Pulmonary artery endothelial cell (primary cell): ENCODE data around the gene LTBP1. TPM values are rescaled to one million over a fixed set of nuclear protein-coding genes. Genes with fewer than 3 reads are reported as not detected.

ENCODE experiments used
- DNase-seq: peaks from one replicate; pipeline ENCODE4 v3.0.0-alpha.2; 2011; ENCODE audit warnings: low read depth, low spot score
- total RNA-seq: library from RNA; depleted of rRNA; stranded (reverse); fragments of >200 nt; gene quantifications from 2 replicates; pipeline ENCODE4 v1.2.3, GENCODE V29; 2014

LTBP1 gene
- total RNA-seq, 1 donor from 2014 or later, result 109 TPM

- no peak for DNase-seq
Observed at GRCh38 chr2:32931519-32931918, 15.2 kb upstream of the LTBP1 start.

- no peak for DNase-seq
Observed at GRCh38 chr2:32931945-32932709, 14.6 kb upstream of the LTBP1 start.

GRCh38 chr2:32932825-32933755 lies 13.7 kb upstream of the LTBP1 start:
- no peak for DNase-seq

GRCh38 chr2:32933756-32934095 lies 13.0 kb upstream of the LTBP1 start:
- no peak for DNase-seq

DNA sequence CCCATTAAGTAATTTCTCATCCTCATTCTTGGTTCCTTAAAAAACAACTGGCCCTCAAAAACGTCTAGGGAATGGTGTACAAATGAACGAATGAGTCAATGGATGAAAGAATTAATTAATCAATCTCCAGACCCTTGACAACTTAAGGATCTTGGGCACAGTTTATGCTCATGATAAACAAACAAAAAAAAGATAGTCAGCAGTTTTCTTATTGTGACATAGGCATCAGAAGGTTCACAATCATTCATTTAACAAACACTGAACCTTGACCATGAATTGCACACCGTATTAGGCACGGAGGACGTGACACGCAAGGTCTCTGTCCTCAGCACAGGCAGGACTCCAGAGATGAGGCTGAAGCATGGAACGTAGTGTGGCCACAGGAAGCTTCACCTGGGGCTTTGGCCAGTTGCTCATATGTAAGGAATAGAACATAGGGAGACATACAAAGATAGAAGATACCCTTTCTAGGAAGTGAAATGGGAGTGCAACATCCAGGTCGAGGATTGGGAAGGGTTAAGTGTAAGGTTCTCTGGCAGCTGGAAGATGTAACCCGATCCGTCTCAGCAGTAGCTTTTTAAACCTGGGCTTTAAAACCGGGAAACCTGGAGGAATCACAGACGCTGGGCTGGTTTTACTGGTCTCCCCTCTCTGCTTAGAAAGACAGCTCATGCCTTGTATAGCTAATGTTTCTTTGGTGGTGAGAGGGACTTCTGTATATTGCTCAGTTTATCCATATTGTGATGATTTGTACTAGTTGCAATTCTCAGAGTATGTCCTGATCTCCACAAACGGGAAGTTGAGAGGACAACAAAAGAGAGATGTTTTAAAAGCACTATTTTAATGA lies 8.9 kb upstream of the LTBP1 start:
- DNase-seq, result no peak

DNA sequence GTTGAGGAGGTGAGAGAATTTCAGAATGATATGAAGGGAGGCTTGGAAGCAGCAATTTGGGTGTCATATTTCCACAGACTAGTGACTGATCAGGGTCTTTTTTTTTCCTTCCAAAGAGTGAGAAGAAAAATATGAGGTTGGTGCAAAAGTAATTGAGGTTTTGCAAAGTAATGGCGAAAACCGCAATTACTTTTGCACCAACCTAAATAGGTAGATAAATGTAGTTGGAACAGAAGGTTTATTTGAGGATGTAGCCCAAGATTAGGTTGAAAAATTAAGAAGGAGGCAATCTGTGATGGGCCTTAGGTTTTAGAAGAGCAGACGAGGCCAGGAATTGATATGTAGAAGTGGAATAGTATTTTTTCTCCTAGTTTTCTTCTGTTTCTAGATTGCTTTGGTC lies 7.8 kb upstream of the LTBP1 start:
- no peak for DNase-seq

DNA sequence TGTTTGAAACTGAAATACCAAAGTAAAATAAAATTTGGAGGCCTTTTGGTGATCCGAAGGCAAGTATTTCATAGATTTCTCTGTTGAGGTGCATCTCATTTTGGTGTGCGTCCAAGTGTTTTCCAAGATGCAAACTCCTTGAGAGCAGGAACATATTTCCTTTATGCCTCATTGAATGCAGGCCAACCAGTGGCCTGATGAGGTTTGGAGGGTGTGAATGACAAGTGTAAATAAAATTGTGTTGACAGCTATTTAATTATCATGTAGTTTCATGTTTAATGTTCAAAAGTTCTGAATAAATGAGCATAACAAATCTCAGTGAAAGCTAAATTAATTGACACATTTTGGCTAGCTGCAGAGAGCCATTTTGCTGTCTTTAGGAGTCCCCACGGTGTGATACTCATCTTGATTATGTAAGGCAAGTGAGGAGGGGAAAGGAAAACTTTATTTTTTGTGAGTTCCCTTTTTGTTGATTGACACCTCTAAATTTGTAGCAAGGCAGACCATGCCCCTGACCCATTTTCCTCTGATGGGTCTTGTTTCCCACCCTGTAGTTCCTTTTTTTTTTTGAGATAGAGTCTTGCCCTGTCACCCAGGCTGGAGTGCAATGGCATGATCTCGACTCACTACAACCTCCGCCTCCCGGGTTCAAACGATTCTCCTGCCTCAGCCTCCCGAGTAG lies 6.3 kb upstream of the LTBP1 start:
- DNase-seq, result no peak

- no peak for DNase-seq
Observed at GRCh38 chr2:32941944-32942690, 4.6 kb upstream of the LTBP1 start.

GRCh38 chr2:32942793-32943485 lies 3.8 kb upstream of the LTBP1 start:
- DNase-seq, result no peak

GRCh38 chr2:32945286-32945685 lies 1.5 kb upstream of the LTBP1 start:
- DNase-seq, result no peak

- no peak for DNase-seq
Observed at GRCh38 chr2:32947076-32947483, 327 bp downstream of the LTBP1 start.

DNA sequence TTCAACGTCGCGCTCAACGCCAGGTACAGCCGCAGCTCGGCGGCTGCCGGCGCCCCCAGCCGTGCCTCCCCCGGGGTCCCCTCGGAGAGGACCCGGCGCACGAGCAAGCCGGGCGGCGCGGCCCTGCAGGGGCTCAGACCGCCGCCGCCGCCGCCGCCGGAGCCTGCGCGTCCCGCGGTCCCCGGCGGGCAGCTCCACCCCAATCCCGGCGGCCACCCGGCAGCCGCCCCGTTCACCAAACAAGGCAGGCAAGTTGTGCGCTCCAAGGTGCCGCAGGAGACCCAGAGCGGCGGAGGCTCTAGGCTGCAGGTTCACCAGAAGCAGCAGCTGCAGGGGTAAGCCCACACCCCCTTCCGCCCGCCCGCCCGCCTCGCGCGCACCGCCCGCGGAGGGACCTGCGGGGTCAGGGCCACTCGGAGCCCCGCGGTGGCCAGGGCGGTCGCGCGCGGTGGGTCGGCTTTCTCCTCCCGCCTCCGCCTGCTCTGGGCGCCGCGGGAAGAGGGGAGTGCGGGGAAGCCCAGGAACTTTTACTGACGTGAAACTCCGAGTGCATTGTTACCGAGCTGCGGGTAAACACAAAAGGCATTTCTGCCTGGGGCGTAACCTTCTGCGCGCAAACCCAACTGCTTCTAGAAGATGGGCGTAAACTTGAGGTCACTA lies 861 bp downstream of the LTBP1 start:
- DNase-seq, result no peak

- no peak for DNase-seq
Observed at GRCh38 chr2:32948266-32948665, 1.5 kb downstream of the LTBP1 start.

DNA sequence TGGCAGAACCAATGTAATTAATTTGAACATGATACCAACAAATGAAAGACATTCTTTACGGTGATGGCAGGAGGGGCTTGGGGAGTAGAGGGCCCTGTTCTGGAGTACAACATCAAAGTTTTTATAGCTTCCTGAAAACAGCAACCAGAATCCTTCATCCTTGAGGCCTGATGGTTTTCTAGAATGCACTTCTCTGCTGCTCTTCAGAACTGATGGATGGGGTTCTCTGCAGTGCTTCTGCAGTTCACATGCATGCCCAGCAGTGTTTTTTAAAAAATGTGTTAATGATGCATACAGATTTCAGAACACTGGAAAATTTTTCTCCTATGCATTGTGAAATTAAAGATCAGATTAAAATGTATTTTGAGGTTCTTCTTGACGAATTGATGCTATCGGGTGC lies 2.5 kb downstream of the LTBP1 start:
- no peak for DNase-seq

- no peak for DNase-seq
Observed at GRCh38 chr2:32951672-32952071, 4.9 kb downstream of the LTBP1 start.

DNA sequence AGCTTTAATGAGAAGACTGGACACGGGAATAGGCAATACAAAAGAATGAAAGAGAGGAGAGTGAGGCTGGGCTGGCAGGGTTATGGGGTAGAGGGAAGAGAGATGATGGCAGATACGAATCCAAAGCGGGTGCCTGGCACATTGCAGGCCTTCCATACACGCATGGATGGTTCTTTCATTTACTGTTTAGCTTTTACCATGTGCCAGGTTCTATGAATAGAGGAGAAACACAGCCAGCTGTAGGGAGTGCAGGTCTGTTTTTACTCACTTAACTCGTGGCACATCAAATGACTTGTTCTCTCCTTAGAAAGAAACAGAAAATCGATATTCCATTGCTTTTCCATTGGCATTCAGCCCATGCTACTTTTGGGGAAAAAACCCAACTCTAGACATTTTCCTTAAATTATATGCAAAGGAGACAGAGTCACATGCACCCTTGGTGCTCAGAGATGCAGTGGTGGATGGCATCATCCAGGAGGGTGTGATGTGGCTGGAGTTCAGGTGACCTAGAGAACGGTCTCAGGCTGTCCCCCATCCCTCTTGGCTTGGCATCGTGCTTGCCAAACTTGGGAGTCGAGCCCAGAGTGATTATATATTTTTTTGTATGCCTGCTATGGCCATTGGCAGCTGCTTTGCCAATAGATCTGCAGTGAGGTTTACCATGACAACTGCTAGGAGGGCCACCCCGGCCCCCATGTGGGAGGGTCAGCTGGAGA lies 6.2 kb downstream of the LTBP1 start:
- no peak for DNase-seq

GRCh38 chr2:32954206-32954605 lies 7.5 kb downstream of the LTBP1 start:
- no peak for DNase-seq

GRCh38 chr2:32958821-32959220 lies 12.1 kb downstream of the LTBP1 start:
- no peak for DNase-seq

DNA sequence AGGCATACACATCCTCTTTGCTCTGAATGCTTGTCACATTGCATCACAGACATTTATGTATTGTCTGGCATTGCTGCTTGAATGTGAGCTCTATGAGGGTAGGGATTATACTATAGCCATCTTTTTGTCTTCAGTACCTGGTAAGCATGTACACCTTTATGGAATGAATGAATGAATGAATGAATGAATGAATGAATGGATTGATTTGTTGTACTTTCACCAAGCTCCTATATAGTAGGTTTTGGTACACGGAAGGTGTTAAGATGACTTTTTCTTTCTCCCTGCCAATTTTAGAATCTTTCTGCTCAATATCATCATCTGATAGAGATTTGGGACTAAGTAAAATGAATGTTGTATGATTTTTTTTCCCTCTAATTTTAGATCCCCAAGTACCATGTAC lies 13.5 kb downstream of the LTBP1 start:
- DNase-seq, result no peak
